Measurements from ENCODE around the gene NIT1.

NIT1 gene

DNA sequence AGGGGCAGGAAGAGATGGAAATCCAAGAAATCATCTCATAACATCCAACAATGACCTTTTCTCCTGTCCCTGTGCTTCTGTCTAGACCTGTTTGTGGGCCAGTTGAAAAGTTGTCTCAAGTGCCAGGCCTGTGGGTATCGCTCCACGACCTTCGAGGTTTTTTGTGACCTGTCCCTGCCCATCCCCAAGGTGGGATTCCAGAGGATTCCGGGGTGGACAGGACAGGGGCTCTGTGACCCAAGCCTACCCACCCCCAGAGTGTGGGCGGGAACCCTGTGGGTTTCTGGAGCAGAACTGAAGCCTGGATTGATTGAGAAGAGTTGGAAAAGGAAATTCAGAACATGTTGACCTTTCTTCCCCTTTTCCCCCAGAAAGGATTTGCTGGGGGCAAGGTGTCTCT, 45.9 kb downstream of the NIT1 start:
- no peaks in the 10 kb centered on the region for H3K9me3 ChIP-seq (ENCODE audit: insufficient read depth, low read depth, low read length)
- H3F3A ChIP-seq (ENCODE audit: low read depth): no peaks in the 10 kb centered on the region
- no peaks in the 10 kb centered on the region for H3K27me3 ChIP-seq (ENCODE audit: insufficient read depth, low read length, poor library complexity, severe bottlenecking)
- no peaks in the 10 kb centered on the region; the same call in 1 of the 2 replicates for H3K36me3 ChIP-seq (ENCODE audit: insufficient read depth, low read length)
- H3K4me1 ChIP-seq (ENCODE audit: insufficient read depth, low read length, poor library complexity, severe bottlenecking): peaks cover 32% of the 10 kb centered on the region
- H2AFZ ChIP-seq (ENCODE audit: low read length): no peak overlapping the region
- peaks cover 28% of the 10 kb centered on the region for H3K79me2 ChIP-seq (ENCODE audit: insufficient read depth, low read length)
- no peak overlapping the region for H3K9ac ChIP-seq (ENCODE audit: low read depth, low read length, poor library complexity, severe bottlenecking)
- no peaks in the 10 kb centered on the region for H4K20me1 ChIP-seq (ENCODE audit: insufficient read depth, low read length, poor library complexity, severe bottlenecking)
- H3K9me2 ChIP-seq (replicated peaks; ENCODE audit: low read depth, low read length): no peaks in the 10 kb centered on the region
- no peak overlapping the region for H3K4me3 ChIP-seq (ENCODE audit: low read length, poor library complexity, severe bottlenecking)
- no peak for TF ChIP-seq CTCF (conservative IDR thresholded peaks at IDR 0.05; ENCODE audit: low read length)
- no peak for TF ChIP-seq EZH2phosphoT487 (IDR thresholded peaks at IDR 0.05; ENCODE audit: borderline replicate concordance)
- H3K4me2 ChIP-seq (ENCODE audit: low read depth, low read length, poor library complexity, severe bottlenecking): no peak overlapping the region

DNA sequence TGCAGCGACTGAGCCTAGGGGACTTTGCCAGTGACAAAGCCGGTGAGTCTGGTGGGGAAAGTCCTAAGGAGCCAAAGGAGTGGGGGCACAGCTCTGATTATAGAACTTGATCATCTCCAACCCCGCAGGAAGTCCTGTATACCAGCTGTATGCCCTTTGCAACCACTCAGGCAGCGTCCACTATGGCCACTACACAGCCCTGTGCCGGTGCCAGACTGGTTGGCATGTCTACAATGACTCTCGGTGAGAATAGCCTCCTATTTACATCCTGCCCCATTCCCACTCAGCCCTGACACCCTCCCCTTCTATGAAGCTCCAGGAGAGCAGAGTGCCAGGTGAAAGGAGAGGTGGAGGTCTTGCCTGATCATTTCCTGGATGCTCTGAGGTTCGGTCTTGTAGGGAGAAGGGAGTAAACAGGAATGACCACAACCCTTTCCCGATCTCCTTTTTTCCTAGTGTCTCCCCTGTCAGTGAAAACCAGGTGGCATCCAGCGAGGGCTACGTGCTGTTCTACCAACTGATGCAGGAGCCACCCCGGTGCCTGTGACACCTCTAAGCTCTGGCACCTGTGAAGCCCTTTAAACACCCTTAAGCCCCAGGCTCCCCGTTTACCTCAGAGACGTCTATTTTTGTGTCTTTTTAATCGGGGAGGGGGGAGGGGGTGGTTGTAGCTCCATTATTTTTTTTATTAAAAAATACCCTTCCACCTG, 47.2 kb downstream of the NIT1 start:
- Histone ChIP-seq H3K4me1 (ENCODE audit: insufficient read depth, low read length, poor library complexity, severe bottlenecking) (peaks cover 24% of the 10 kb centered on the region), H3K36me3 (ENCODE audit: insufficient read depth, low read length) (no peaks in the 10 kb centered on the region), H3K4me2 (ENCODE audit: low read depth, low read length, poor library complexity, severe bottlenecking) (peak overlapping the region; percentile 89), H3K4me3 (ENCODE audit: low read length, poor library complexity, severe bottlenecking) (peak overlapping the region; percentile 88), H3F3A (ENCODE audit: low read depth) (no peaks in the 10 kb centered on the region), H3K9me3 (ENCODE audit: insufficient read depth, low read depth, low read length) (no peaks in the 10 kb centered on the region), H3K9me2 (replicated peaks; ENCODE audit: low read depth, low read length) (no peaks in the 10 kb centered on the region), H3K9ac (ENCODE audit: low read depth, low read length, poor library complexity, severe bottlenecking) (peak overlapping the region; percentile 62), H3K27me3 (ENCODE audit: insufficient read depth, low read length, poor library complexity, severe bottlenecking) (no peaks in the 10 kb centered on the region), H2AFZ (ENCODE audit: low read length) (no peak overlapping the region), H4K20me1 (ENCODE audit: insufficient read depth, low read length, poor library complexity, severe bottlenecking) (no peaks in the 10 kb centered on the region), H3K79me2 (ENCODE audit: insufficient read depth, low read length) (peaks cover 21% of the 10 kb centered on the region)
- TF ChIP-seq CTCF (conservative IDR thresholded peaks at IDR 0.05; ENCODE audit: low read length) (no peak), EZH2phosphoT487 (IDR thresholded peaks at IDR 0.05; ENCODE audit: borderline replicate concordance) (no peak)

DNA sequence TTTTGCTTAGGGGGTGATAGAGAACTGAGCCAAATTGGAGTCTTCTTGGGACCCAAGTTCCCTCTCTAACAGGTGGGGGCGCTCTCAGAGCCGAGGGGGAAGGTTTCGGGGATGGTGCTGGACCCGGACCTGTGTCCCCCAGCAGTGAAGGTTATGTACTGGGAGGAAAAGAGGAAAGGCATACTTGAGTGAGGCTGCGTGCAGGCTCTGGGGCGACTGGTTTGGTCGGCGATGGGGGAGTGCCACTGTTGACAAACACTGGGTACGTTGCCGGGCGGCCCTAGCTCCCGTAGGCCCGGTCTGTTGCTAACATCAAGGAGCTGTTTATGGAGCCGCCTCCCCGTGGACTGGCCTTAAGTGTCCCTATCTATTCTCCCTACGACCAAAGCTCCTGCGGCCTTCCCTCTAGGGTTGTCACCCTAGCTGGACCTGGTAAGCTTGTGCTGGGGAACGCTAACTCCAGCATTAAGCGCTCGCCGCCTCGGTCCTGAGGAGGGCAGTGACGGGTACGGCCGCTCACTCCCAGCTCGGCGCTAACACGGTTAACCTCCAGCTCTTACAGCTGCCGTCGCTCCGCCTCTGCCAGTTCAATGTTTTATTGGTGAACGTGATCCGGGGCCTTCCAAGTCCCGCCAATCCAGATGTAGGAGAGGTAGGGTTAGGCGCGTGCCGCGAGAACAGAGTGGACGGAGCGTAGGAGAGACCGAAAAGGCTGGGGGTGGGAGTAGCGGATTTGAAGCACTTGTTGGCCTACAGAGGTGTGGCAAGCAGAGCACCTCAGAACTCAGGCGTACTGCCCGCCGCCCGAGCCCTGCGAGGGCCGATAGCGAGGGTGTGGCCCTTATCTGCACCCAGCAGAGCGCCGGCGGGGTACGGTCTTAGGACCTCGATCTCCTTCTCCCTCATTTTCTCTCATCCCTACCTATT, 48.1 kb downstream of the NIT1 start, which contains the start of gene PPOX:
PPOX (plus strand) TSS at position 685 of the 927 bp plus-strand sequence. CDS start 422 bp downstream, outside the sequence.
- H3K36me3 ChIP-seq (ENCODE audit: insufficient read depth, low read length): peaks cover 7% of the 10 kb centered on the region; the same call in 1 of the 2 replicates
- TF ChIP-seq CTCF (conservative IDR thresholded peaks at IDR 0.05; ENCODE audit: low read length) (peak; percentile 83), EZH2phosphoT487 (IDR thresholded peaks at IDR 0.05; ENCODE audit: borderline replicate concordance) (no peak)

More for the DNA sequence above, 48.1 kb downstream of the NIT1 start, which contains the start of gene PPOX:
- no peaks in the 10 kb centered on the region for H3K9me2 ChIP-seq (replicated peaks; ENCODE audit: low read depth, low read length)
- H3K9me3 ChIP-seq (ENCODE audit: insufficient read depth, low read depth, low read length): no peaks in the 10 kb centered on the region
- no peaks in the 10 kb centered on the region for H3F3A ChIP-seq (ENCODE audit: low read depth)
- H3K4me2 ChIP-seq (ENCODE audit: low read depth, low read length, poor library complexity, severe bottlenecking): peak within 1 kb of the TSS; percentile 89
- H3K4me3 ChIP-seq (ENCODE audit: low read length, poor library complexity, severe bottlenecking): peak within 1 kb of the TSS; percentile 88
- no peaks in the 10 kb centered on the region for H3K27me3 ChIP-seq (ENCODE audit: insufficient read depth, low read length, poor library complexity, severe bottlenecking)
- H4K20me1 ChIP-seq (ENCODE audit: insufficient read depth, low read length, poor library complexity, severe bottlenecking): no peaks in the 10 kb centered on the region
- peak within 1 kb of the TSS; percentile 83 for H3K9ac ChIP-seq (ENCODE audit: low read depth, low read length, poor library complexity, severe bottlenecking)
- peaks cover 14% of the 10 kb centered on the region for H3K4me1 ChIP-seq (ENCODE audit: insufficient read depth, low read length, poor library complexity, severe bottlenecking)
- H3K79me2 ChIP-seq (ENCODE audit: insufficient read depth, low read length): peaks cover 11% of the 10 kb centered on the region; the same call in 1 of the 2 replicates
- peak within 1 kb of the TSS; percentile 76 for H2AFZ ChIP-seq (ENCODE audit: low read length)
